HEK293 (cell line): ENCODE results near the gene KRTAP5-8.

Experiments
- CTCF ChIA-PET: fragments of 350-600 bp; formaldehyde crosslinking; extraction: SDS; loops from one replicate; lab custom pipeline; 2021; ENCODE audit warnings: antibody characterized with exemption; lab: Yijun Ruan, JAX
- POLR2A ChIA-PET: fragments of 300-600 bp; formaldehyde crosslinking; extraction: SDS; loops from one replicate; lab custom pipeline; 2020; ENCODE audit warnings: antibody characterized with exemption, inconsistent platforms; lab: Yijun Ruan, JAX
- H3K27ac ChIP-seq: fragments of 200-500 bp; sonication (Bioruptor generic); 2 replicates; pipeline ENCODE4 v1.5.1; 2014; ENCODE audit warnings: low read depth, low read length, control low read depth, inconsistent platforms; ENCODE audit errors: extremely low read depth
- H3K36me3 ChIP-seq, 2 experiments: fragments of 200-500 bp in 1 of 2; sonication (Bioruptor generic) in 1 of 2; 1 replicate in 1 of 2; 2 replicates in 1 of 2; pipeline ENCODE4 v1.5.1; 2014 to 2017; ENCODE audit warnings: inconsistent platforms in 2 of 2, low read length in 2 of 2; ENCODE audit not compliant: control insufficient read depth in 2 of 2, insufficient read depth in 1 of 2
- H3K4me1 ChIP-seq: fragments of 200-500 bp; sonication (Bioruptor generic); 2 replicates; pipeline ENCODE4 v1.5.1; 2014; ENCODE audit warnings: mild to moderate bottlenecking, low read length, inconsistent platforms; ENCODE audit not compliant: control insufficient read depth, insufficient read depth
- H3K4me3 ChIP-seq: 2 replicates; pipeline ENCODE4 v1.5.1; 2011; ENCODE audit warnings: low read depth, mild to moderate bottlenecking, control low read depth, low read length, moderate library complexity
- H3K9me3 ChIP-seq: fragments of 200-500 bp; sonication (Bioruptor generic); 2 replicates; pipeline ENCODE4 v1.5.1; 2014; ENCODE audit warnings: low read depth, low read length, inconsistent platforms; ENCODE audit not compliant: control insufficient read depth, insufficient read depth
- GFI1B ChIP-seq: fragments of 450-650 bp; formaldehyde crosslinking; IDR thresholded peaks from 2 replicates; pipeline ENCODE4 v1.5.1; 2016; ENCODE audit warnings: missing biosample characterization, missing genetic modification characterization
- REPIN1 ChIP-seq: fragments of 450-650 bp; formaldehyde crosslinking; IDR thresholded peaks from 2 replicates; pipeline ENCODE4 v1.5.1; 2017; ENCODE audit warnings: missing biosample characterization, missing genetic modification characterization, low read depth
- SCRT2 ChIP-seq: fragments of 450-650 bp; formaldehyde crosslinking; IDR thresholded peaks from 2 replicates; pipeline ENCODE4 v1.5.1; 2016; ENCODE audit warnings: missing biosample characterization, missing genetic modification characterization
- SP2 ChIP-seq: fragments of 450-650 bp; formaldehyde crosslinking; IDR thresholded peaks from 2 replicates; pipeline ENCODE4 v1.5.1; 2016; ENCODE audit warnings: missing biosample characterization, missing genetic modification characterization
- ZFHX2 ChIP-seq: fragments of 450-650 bp; formaldehyde crosslinking; conservative IDR thresholded peaks from 2 replicates; pipeline ENCODE4 v1.5.1; 2016; ENCODE audit warnings: missing biosample characterization, missing genetic modification characterization
- ZIC2 ChIP-seq: fragments of 450-650 bp; formaldehyde crosslinking; IDR thresholded peaks from 2 replicates; pipeline ENCODE4 v1.5.1; 2016; ENCODE audit warnings: missing biosample characterization, missing genetic modification characterization
- ZNF138 ChIP-seq: fragments of 450-650 bp; formaldehyde crosslinking; IDR thresholded peaks from 2 replicates; pipeline ENCODE4 v1.5.1; 2016; ENCODE audit warnings: missing biosample characterization, missing genetic modification characterization, borderline replicate concordance
- ZNF202 ChIP-seq: fragments of 450-650 bp; formaldehyde crosslinking; IDR thresholded peaks from 2 replicates; pipeline ENCODE4 v1.5.1; 2016; ENCODE audit warnings: missing biosample characterization, missing genetic modification characterization, borderline replicate concordance
- ZNF221 ChIP-seq: fragments of 450-650 bp; formaldehyde crosslinking; IDR thresholded peaks from 2 replicates; pipeline ENCODE4 v1.5.1; 2017; ENCODE audit warnings: missing biosample characterization, missing genetic modification characterization, borderline replicate concordance
- ZNF404 ChIP-seq: fragments of 450-650 bp; formaldehyde crosslinking; IDR thresholded peaks from 2 replicates; pipeline ENCODE4 v1.5.1; 2017; ENCODE audit warnings: missing biosample characterization, missing genetic modification characterization
- ZNF561 ChIP-seq: fragments of 450-650 bp; IDR thresholded peaks from 2 replicates; pipeline ENCODE4 v1.5.1; 2018; ENCODE audit warnings: missing biosample characterization, missing genetic modification characterization, borderline replicate concordance
- ZNF571 ChIP-seq: fragments of 450-650 bp; formaldehyde crosslinking; IDR thresholded peaks from 2 replicates; pipeline ENCODE4 v1.5.0; 2017; ENCODE audit warnings: missing biosample characterization, missing genetic modification characterization
- ZNF660 ChIP-seq: fragments of 450-650 bp; IDR thresholded peaks from 2 replicates; pipeline ENCODE4 v1.5.1; 2018; ENCODE audit warnings: missing biosample characterization, mild to moderate bottlenecking, missing genetic modification characterization
- ZNF670 ChIP-seq: fragments of 450-650 bp; formaldehyde crosslinking; IDR thresholded peaks from 2 replicates; pipeline ENCODE4 v1.5.1; 2016; ENCODE audit warnings: missing biosample characterization, missing genetic modification characterization, low read depth
- ZNF707 ChIP-seq: fragments of 450-650 bp; formaldehyde crosslinking; IDR thresholded peaks from 2 replicates; pipeline ENCODE4 v1.5.1; 2016; ENCODE audit warnings: missing biosample characterization, missing genetic modification characterization
- ZNF776 ChIP-seq: fragments of 450-650 bp; formaldehyde crosslinking; IDR thresholded peaks from 2 replicates; pipeline ENCODE4 v1.5.0; 2017; ENCODE audit warnings: missing biosample characterization, missing genetic modification characterization, borderline replicate concordance
- ZNF792 ChIP-seq: fragments of 450-650 bp; formaldehyde crosslinking; IDR thresholded peaks from 2 replicates; pipeline ENCODE4 v1.5.1; 2016; ENCODE audit warnings: missing biosample characterization, missing genetic modification characterization
- TF ChIP-seq, protein P1 (sequence below): fragments of 450-650 bp; formaldehyde crosslinking; IDR thresholded peaks from 2 replicates; pipeline ENCODE4 v1.5.1; 2016; ENCODE audit warnings: missing biosample characterization, missing genetic modification characterization
- TF ChIP-seq, protein P2 (sequence below): fragments of 450-650 bp; formaldehyde crosslinking; IDR thresholded peaks from 2 replicates; pipeline ENCODE4 v1.5.1; 2016; ENCODE audit warnings: missing biosample characterization, missing genetic modification characterization, low read depth
- TF ChIP-seq, protein P3 (sequence below): fragments of 450-650 bp; formaldehyde crosslinking; IDR thresholded peaks from 2 replicates; pipeline ENCODE4 v1.5.1; 2016; ENCODE audit warnings: missing biosample characterization, missing genetic modification characterization
- TF ChIP-seq, protein P4 (sequence below): fragments of 450-650 bp; formaldehyde crosslinking; IDR thresholded peaks from 2 replicates; pipeline ENCODE4 v1.5.1; 2016; ENCODE audit warnings: missing biosample characterization, missing genetic modification characterization
- TF ChIP-seq, protein P5 (sequence below): fragments of 450-650 bp; formaldehyde crosslinking; IDR thresholded peaks from 2 replicates; pipeline ENCODE4 v1.5.1; 2016; ENCODE audit warnings: missing biosample characterization, missing genetic modification characterization
- TF ChIP-seq, protein P6 (sequence below): fragments of 450-650 bp; formaldehyde crosslinking; IDR thresholded peaks from 2 replicates; pipeline ENCODE4 v1.5.1; 2016; ENCODE audit warnings: missing biosample characterization, missing genetic modification characterization

KRTAP5-8 gene

DNA sequence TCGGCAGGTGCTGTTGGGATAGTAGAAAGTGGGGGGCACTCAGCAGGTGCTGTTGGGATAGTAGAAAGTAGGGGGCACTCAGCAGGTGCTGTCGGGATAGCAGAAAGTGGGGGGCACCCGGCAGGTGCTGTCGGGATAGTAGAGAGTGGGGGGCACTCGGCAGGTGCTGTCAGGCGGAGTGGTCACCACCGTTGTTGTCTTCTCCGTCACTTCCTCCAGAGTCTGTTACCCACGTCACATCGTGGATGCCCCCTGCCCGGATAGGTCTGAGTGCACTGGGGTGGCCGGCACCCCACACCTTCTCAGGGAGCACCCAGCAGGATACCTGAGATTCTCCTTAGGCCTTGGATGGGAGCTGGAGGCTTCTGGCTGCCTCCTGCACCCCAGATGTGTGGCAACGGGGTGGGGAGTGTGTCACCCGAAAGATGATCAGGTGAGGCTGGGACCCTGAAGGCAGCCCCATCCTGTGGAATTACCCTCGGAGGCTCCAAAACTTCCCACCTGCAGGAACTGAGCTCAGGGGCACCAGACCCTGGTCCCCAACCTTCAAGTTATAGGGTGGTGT, 34.9 kb upstream of the KRTAP5-8 start (continued):
- TF ChIP-seq, protein P1, sequence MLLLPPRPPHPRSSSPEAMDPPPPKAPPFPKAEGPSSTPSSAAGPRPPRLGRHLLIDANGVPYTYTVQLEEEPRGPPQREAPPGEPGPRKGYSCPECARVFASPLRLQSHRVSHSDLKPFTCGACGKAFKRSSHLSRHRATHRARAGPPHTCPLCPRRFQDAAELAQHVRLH (tag by site-specific recombination), result no peak
- TF ChIP-seq ZNF404 (tag by site-specific recombination), result no peak
- TF ChIP-seq, protein P2, sequence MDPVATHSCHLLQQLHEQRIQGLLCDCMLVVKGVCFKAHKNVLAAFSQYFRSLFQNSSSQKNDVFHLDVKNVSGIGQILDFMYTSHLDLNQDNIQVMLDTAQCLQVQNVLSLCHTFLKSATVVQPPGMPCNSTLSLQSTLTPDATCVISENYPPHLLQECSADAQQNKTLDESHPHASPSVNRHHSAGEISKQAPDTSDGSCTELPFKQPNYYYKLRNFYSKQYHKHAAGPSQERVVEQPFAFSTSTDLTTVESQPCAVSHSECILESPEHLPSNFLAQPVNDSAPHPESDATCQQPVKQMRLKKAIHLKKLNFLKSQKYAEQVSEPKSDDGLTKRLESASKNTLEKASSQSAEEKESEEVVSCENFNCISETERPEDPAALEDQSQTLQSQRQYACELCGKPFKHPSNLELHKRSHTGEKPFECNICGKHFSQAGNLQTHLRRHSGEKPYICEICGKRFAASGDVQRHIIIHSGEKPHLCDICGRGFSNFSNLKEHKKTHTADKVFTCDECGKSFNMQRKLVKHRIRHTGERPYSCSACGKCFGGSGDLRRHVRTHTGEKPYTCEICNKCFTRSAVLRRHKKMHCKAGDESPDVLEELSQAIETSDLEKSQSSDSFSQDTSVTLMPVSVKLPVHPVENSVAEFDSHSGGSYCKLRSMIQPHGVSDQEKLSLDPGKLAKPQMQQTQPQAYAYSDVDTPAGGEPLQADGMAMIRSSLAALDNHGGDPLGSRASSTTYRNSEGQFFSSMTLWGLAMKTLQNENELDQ (tag by site-specific recombination), result no peak
- TF ChIP-seq, protein P3, sequence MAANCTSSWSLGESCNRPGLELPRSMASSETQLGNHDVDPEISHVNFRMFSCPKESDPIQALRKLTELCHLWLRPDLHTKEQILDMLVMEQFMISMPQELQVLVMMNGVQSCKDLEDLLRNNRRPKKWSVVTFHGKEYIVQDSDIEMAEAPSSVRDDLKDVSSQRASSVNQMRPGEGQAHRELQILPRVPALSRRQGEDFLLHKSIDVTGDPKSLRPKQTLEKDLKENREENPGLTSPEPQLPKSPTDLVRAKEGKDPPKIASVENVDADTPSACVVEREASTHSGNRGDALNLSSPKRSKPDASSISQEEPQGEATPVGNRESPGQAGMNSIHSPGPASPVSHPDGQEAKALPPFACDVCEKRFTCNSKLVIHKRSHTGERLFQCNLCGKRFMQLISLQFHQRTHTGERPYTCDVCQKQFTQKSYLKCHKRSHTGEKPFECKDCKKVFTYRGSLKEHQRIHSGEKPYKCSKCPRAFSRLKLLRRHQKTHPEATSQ (tag by site-specific recombination), result no peak
- no peak for TF ChIP-seq ZNF571 (tag by site-specific recombination)
- no peak for TF ChIP-seq ZNF670

DNA sequence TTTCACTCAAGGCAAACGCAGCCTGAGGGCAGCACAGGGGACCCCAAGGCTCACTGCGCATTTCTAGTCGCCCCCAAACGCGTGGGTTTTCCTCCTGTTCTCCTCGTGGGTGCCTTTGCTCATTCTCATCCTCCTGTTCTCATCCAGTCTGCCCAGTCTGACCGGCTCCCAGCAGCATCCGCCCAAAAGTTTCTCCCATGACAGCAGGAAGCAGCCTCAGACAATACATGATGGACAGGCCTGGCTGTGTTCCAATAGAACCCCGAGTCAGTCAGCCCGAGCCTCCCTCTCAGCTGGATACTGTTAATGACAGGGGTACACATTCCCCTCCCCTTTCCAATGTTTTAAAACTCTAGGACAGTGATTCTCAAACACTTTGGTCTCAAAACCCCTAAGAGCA, 33.3 kb upstream of the KRTAP5-8 start:
- H3K27ac ChIP-seq, result no peak overlapping the region
- ChIA-PET POLR2A (no interaction called here), CTCF (no interaction called here)

More for the DNA sequence above, 33.3 kb upstream of the KRTAP5-8 start:
- no peak for TF ChIP-seq ZNF202 (tag by site-specific recombination)
- TF ChIP-seq, protein P4, sequence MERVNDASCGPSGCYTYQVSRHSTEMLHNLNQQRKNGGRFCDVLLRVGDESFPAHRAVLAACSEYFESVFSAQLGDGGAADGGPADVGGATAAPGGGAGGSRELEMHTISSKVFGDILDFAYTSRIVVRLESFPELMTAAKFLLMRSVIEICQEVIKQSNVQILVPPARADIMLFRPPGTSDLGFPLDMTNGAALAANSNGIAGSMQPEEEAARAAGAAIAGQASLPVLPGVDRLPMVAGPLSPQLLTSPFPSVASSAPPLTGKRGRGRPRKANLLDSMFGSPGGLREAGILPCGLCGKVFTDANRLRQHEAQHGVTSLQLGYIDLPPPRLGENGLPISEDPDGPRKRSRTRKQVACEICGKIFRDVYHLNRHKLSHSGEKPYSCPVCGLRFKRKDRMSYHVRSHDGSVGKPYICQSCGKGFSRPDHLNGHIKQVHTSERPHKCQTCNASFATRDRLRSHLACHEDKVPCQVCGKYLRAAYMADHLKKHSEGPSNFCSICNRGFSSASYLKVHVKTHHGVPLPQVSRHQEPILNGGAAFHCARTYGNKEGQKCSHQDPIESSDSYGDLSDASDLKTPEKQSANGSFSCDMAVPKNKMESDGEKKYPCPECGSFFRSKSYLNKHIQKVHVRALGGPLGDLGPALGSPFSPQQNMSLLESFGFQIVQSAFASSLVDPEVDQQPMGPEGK (tag by site-specific recombination), result no peak
- no peak for TF ChIP-seq ZNF707 (tag by site-specific recombination)
- no peak for TF ChIP-seq GFI1B
- TF ChIP-seq SCRT2 (tag by site-specific recombination), result no peak
- no peak for TF ChIP-seq ZIC2 (tag by site-specific recombination)
- TF ChIP-seq ZNF561 (tag by site-specific recombination), result no peak
- no peak for TF ChIP-seq SP2 (tag by site-specific recombination)
- TF ChIP-seq ZNF776 (tag by site-specific recombination), result no peak
- no peak for TF ChIP-seq ZNF792 (tag by site-specific recombination)
- TF ChIP-seq ZNF660 (tag by site-specific recombination), result no peak
- TF ChIP-seq REPIN1 (tag by site-specific recombination), result no peak
- TF ChIP-seq, protein P5, sequence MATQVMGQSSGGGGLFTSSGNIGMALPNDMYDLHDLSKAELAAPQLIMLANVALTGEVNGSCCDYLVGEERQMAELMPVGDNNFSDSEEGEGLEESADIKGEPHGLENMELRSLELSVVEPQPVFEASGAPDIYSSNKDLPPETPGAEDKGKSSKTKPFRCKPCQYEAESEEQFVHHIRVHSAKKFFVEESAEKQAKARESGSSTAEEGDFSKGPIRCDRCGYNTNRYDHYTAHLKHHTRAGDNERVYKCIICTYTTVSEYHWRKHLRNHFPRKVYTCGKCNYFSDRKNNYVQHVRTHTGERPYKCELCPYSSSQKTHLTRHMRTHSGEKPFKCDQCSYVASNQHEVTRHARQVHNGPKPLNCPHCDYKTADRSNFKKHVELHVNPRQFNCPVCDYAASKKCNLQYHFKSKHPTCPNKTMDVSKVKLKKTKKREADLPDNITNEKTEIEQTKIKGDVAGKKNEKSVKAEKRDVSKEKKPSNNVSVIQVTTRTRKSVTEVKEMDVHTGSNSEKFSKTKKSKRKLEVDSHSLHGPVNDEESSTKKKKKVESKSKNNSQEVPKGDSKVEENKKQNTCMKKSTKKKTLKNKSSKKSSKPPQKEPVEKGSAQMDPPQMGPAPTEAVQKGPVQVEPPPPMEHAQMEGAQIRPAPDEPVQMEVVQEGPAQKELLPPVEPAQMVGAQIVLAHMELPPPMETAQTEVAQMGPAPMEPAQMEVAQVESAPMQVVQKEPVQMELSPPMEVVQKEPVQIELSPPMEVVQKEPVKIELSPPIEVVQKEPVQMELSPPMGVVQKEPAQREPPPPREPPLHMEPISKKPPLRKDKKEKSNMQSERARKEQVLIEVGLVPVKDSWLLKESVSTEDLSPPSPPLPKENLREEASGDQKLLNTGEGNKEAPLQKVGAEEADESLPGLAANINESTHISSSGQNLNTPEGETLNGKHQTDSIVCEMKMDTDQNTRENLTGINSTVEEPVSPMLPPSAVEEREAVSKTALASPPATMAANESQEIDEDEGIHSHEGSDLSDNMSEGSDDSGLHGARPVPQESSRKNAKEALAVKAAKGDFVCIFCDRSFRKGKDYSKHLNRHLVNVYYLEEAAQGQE, result no peak
- no peak for TF ChIP-seq ZNF221 (tag by site-specific recombination)
- no peak for TF ChIP-seq ZFHX2
- no peak for TF ChIP-seq ZNF138
- TF ChIP-seq, protein P6, sequence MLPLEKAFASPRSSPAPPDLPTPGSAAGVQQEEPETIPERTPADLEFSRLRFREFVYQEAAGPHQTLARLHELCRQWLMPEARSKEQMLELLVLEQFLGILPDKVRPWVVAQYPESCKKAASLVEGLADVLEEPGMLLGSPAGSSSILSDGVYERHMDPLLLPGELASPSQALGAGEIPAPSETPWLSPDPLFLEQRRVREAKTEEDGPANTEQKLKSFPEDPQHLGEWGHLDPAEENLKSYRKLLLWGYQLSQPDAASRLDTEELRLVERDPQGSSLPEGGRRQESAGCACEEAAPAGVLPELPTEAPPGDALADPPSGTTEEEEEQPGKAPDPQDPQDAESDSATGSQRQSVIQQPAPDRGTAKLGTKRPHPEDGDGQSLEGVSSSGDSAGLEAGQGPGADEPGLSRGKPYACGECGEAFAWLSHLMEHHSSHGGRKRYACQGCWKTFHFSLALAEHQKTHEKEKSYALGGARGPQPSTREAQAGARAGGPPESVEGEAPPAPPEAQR (tag by site-specific recombination), result no peak
- Histone ChIP-seq H3K4me3 (no peak overlapping the region), H3K9me3 (no peaks in the 10 kb centered on the region), H3K36me3 (peaks cover 0 to 26% of the 10 kb centered on the region in 2 experiments; a peak in 1 of 3 replicates), H3K4me1 (no peaks in the 10 kb centered on the region)
